Activated CD4-positive, alpha-beta T cell treated with anti-CD3 and anti-CD28 coated beads for 4 hours (primary cell): ENCODE results near the gene ZDHHC12.

Source experiments
- DNase-seq, 2 donors: peaks; one replicate each; pipeline ENCODE4 v3.0.0-alpha.2; 2020

ZDHHC12 gene

GRCh38 chr9:128729766-128730517, 6.0 kb upstream of the ZDHHC12 start:
- no peak for DNase-seq

- DNase-seq: no peak
These were observed 5.4 kb upstream of the ZDHHC12 start for GRCh38 chr9:128729302-128729701.

- DNase-seq: no peak
These were observed 4.4 kb upstream of the ZDHHC12 start for GRCh38 chr9:128728298-128728697.

DNA sequence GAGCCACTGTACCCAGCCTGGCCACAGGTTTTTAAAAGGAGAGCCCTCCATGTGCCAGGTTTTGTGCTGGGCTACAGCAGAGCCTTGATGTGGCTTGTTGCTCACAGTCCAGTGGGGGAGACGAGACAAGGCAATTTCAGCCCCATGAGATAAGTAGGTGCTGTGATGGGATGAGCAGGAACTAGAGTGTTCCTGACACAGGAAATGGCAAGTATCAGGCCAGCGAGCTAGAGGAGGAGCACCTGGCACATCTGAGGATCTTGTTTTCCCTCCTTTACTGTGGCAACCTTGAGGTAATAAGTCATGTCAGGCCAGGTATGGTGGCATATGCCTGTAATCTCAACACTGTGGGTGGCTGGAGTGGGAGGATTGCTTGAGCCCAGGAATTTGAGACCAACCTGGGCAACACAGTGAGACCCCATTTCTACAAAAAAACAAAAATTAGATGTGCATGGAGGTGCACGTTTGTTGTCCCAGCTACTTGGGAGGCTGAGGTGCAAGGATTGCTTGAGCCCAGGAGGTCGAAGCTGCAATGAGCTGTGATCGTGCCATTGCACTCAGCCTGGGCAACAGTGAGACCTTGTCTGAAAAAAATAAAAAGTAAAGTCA, 3.8 kb upstream of the ZDHHC12 start:
- no peak for DNase-seq

DNA sequence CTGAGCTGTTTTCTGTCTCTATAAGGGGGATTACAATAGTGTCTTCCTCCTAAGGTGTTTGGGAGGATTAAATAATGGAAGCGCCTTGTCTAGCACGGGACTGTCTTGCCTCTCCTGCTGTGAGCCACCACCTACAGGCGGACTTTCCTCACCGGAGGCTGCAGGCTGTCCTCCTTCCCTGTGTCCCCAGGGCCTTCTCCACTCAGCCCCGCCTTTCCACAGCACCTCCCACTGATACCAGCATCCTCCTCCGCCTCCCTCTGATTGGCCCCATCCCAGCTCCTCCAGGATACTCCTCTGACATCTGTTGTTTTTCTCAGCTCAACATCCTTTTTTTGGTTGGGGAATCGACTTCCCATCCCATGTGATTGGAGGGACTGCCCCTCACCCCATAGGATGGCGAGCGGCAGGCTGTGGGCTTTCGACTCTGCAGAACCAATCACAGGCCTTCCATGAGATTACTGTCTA, 851 bp upstream of the ZDHHC12 start:
- peak; percentile 19 to 38 for DNase-seq

GRCh38 chr9:128723352-128723865, 518 bp downstream of the ZDHHC12 start:
- no peak for DNase-seq

DNA sequence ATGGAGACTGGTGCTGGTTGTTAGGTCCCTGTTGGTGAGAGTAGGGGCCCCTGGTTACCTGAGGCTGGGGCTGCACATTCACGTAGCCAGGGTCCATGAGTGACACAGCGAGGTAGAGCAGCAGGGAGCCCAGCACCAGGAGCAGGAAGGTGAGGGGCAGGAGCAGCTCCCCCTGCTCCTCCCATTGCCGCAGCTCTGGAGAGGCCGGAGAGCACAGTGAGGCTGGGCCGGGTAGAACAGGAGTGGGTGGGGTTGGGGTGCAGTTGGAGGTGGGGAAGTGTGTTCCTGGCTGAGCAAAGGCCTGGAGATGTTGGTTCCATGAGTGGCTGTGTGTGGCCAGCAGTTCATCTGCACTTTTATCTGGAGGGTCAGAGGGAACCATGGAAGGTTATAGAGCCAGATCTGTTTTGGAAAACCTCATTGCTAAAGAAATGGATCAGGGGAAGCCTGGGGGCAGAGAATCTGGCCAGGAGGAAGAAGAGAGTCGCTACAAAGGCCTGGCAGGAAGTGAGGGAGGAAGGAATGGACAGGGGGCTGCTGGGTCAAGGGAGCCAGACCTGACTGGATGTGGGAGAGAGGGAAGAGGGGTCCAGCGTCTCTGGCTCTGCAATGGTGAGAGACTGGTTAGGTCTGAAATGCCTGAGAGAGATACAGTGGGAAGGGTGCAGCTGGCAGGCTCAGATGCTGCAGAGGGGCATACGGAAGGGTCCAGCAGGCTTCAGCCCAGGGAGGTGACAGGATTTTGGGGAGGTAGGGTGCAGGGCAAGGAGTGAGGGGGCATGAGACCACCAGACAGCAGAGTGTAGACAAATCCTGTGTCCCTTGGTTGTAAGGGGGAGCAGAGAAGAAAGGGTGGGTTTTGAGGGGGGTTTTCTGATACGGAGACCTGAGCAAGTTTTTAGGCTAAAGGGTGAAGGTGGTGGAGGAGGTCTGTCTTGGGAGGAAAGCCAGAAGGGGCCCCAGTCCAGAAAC, 1.3 kb downstream of the ZDHHC12 start:
- DNase-seq: no peak

GRCh38 chr9:128721487-128722010, 2.4 kb downstream of the ZDHHC12 start:
- no peak for DNase-seq

GRCh38 chr9:128720841-128721486, 3.0 kb downstream of the ZDHHC12 start:
- DNase-seq: no peak

DNA sequence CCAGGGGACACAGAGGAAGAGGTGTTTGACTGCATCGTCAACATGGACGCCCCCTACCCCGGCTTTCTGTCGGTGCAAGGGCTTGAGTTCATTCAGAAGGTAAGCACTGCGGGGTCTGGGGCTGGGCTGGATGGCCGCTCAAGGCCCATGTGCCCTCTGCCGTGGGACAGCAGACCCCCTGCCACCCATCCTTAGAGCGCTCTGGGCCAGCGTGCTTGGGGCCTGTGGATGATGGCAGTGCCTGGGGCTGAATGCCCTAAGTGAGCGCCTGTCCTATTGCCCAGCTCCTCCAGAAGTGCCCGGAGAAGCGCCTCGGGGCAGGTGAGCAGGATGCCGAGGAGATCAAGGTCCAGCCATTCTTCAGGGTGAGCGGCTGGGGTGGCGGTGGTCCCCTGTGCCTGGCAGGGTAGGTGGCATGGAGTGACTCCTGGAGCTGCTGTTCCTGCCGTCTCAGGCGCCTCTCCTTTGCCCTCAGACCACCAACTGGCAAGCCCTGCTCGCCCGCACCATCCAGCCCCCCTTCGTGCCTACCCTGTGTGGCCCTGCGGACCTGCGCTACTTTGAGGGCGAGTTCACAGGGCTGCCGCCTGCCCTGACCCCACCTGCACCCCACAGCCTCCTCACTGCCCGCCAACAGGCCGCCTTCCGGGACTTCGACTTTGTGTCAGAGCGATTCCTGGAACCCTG, 3.9 kb downstream of the ZDHHC12 start:
- no peak for DNase-seq

GRCh38 chr9:128718475-128718874, 5.5 kb downstream of the ZDHHC12 start:
- no peak for DNase-seq

- DNase-seq: no peak
These were observed 5.9 kb downstream of the ZDHHC12 start for GRCh38 chr9:128718047-128718446.

GRCh38 chr9:128716581-128717254, 7.2 kb downstream of the ZDHHC12 start:
- no peak for DNase-seq

- DNase-seq: no peak
These were observed 8.5 kb downstream of the ZDHHC12 start for GRCh38 chr9:128715436-128715750.

GRCh38 chr9:128714586-128715435, 9.1 kb downstream of the ZDHHC12 start:
- DNase-seq: no peak

- no peak for DNase-seq
These were observed 9.9 kb downstream of the ZDHHC12 start for GRCh38 chr9:128713941-128714573.

- DNase-seq: no peak
These were observed 10.5 kb downstream of the ZDHHC12 start for GRCh38 chr9:128713411-128713780.

DNA sequence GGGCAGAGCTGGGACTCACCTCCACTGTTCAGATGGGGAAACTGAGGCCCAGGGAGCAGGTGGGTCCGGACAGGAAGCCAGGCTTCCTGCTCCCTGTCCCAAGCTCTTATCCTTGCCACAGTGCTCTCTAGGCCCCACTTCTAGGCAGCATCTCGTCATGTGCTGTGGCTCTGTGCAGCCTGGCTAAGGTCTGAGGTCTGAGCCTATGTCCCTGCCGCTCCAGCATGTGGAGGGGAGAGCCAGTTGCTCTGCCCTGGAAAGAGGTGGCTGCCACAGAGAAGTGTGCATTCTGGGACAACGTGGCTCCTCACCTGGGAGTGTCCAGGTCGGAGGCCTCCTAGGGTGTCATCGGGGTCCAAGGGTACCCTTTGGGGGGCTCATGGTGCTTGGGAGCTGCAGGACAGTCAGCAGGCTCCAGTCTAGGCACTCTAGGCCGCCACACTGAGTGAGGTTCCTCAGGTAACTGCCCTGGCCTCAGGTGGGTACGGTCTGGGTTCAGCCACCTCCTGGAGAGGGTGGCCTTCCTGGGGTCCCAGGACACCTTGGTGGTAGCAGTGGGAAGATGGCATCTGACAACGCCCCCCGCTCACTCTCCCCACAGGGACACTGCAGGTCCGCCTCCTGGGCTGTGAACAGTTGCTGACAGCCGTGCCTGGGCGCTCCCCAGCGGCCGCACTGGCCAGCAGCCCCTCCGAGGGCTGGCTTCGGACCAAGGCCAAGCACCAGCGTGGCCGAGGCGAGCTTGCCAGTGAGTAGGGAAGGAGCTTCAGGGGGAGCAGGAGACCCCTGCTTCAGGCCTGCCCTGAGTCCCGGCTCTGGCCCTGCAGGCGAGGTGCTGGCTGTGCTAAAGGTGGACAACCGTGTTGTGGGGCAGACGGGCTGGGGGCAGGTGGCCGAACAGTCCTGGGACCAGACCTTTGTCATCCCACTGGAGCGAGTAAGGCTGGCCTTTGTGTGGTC, 11.2 kb downstream of the ZDHHC12 start:
- no peak for DNase-seq

DNA sequence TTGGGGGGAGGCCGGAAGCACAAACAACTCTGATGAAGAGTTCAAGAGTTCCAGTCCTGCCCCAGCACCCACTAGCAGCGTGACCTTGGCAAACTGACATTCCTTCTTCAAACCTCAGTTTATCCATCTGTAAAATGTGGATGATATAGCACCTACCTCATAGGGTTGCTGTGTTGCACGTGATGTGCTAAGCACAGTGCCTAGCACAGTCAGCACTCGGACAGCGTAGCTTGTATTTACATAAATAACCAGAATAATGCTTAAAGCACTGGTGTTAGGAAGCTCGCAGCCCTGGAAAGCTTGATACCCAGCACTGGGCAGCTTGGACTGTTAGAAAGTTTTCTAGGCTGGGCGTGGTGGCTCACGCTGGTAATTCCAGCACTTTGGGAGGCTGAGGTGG, 16.5 kb downstream of the ZDHHC12 start:
- DNase-seq: no peak
